Lung (tissue), 12 donors: Measurements from ENCODE around the gene SLMAP. TPM values are rescaled to one million over a fixed set of nuclear protein-coding genes. Genes with fewer than 3 reads are reported as not detected.

Experiments used
- ATAC-seq: fragments of 200-7000 bp; cut with Tn5 transposase; one replicate; pipeline ENCODE4 v1.9.1; 2020; ENCODE audit warnings: moderate number of reproducible peaks; ENCODE audit not compliant: insufficient read depth, low FRiP score
- DNase-seq, 3 donors: peaks; one replicate each; pipeline ENCODE4 v3.0.0-alpha.2; 2013 to 2017
- H3K27ac ChIP-seq, 2 donors: one replicate each; pipeline ENCODE4 v1.5.1; 2013; ENCODE audit warnings: mild to moderate bottlenecking in 2 of 2, moderate library complexity in 2 of 2, control low read depth in 1 of 2, inconsistent platforms in 1 of 2, low read depth in 1 of 2, low read length in 1 of 2
- H3K27me3 ChIP-seq, 3 donors: one replicate each; pipeline ENCODE4 v1.5.1; 2013; ENCODE audit warnings: low read length in 2 of 3; ENCODE audit not compliant: control insufficient read depth in 3 of 3, insufficient read depth in 3 of 3
- H3K36me3 ChIP-seq, 4 donors: one replicate each; pipeline ENCODE4 v1.5.1; 2013; ENCODE audit warnings: low read length in 4 of 4, mild to moderate bottlenecking in 1 of 4, moderate library complexity in 1 of 4; ENCODE audit not compliant: control insufficient read depth in 4 of 4, insufficient read depth in 4 of 4
- H3K4me1 ChIP-seq, 5 donors: one replicate each; pipeline ENCODE4 v1.5.1; 2013; ENCODE audit warnings: low read length in 5 of 5, mild to moderate bottlenecking in 2 of 5, moderate library complexity in 1 of 5; ENCODE audit not compliant: control insufficient read depth in 5 of 5, insufficient read depth in 5 of 5
- H3K4me3 ChIP-seq: one replicate; pipeline ENCODE4 v1.5.1; 2013; ENCODE audit warnings: mild to moderate bottlenecking, control low read depth, moderate library complexity
- H3K9ac ChIP-seq, 2 donors: one replicate each; pipeline ENCODE4 v1.5.1; 2013; ENCODE audit warnings: low read length in 2 of 2, control low read depth in 1 of 2; ENCODE audit not compliant: insufficient read depth in 1 of 2
- H3K9me3 ChIP-seq, 4 donors: one replicate each; pipeline ENCODE4 v1.5.1; 2013; ENCODE audit warnings: low read length in 3 of 4, mild to moderate bottlenecking in 1 of 4, moderate library complexity in 1 of 4; ENCODE audit not compliant: control insufficient read depth in 4 of 4, insufficient read depth in 3 of 4
- CTCF ChIP-seq: IDR thresholded peaks from 2 replicates; pipeline ENCODE4 v1.5.1; 2012; ENCODE audit warnings: mild to moderate bottlenecking; ENCODE audit errors: control extremely low read depth, extremely low read depth
- WGBS, 2 donors: extraction: QIAGEN DNeasy Blood & Tissue Kit; methylation state at CpG; one replicate each; pipeline ENCODE4 v1.1.7; 2013; 5-methylcytosine and 5-hydroxymethylcytosine counted together
- polyA plus RNA-seq, 2 donors: library from polyadenylated mRNA; stranded (reverse); fragments of 200-250 nt; gene quantifications; one replicate each; pipeline ENCODE4 v1.2.1, GENCODE V29; 2013
- total RNA-seq, 2 donors: library from RNA; depleted of rRNA in 1 of 2; stranded (reverse); fragments of >200 nt in 1 of 2; gene quantifications; one replicate each; pipeline ENCODE4 v1.2.1, GENCODE V29; 2014 to 2021
- donor health status: control.
- donor health status: control.
- donor health status: Bipolar disorder and iron deficiency.
- donor health status: healthy.
- donor health status: DM: yes; HTN: yes; CAD: no.

SLMAP gene
- total and polyA plus RNA-seq, 4 donors = 11.4 to 118 (median 47.2) TPM

GRCh38 chr3:57949344-57949743 lies 193.2 kb downstream of the SLMAP start:
- Histone ChIP-seq H3K27ac (no peak overlapping the region), H3K9ac (no peak overlapping the region), H3K27me3 (no peaks in the 10 kb centered on the region), H3K36me3 (no peaks in the 10 kb centered on the region), H3K4me1 (peaks cover 6 to 14% (median 8%) of the 10 kb centered on the region in 5 donors), H3K9me3 (peaks cover 0 to 3% (median 0%) of the 10 kb centered on the region in 4 donors), H3K4me3 (no peak overlapping the region)
- ATAC-seq (no peak), DNase-seq (no peak)
- no peak for TF ChIP-seq CTCF
- 94 to 95% methylated on average over 5 of the region's 5 CpGs for WGBS, 2 donors

GRCh38 chr3:57949785-57950615 lies 193.9 kb downstream of the SLMAP start:
- peaks cover 0 to 2% (median 0%) of the 10 kb centered on the region in 4 donors for H3K9me3 ChIP-seq
- H3K9ac ChIP-seq = no peak overlapping the region
- no peaks in the 10 kb centered on the region for H3K36me3 ChIP-seq
- H3K4me3 ChIP-seq = no peak overlapping the region
- WGBS, 2 donors = 76 to 83% methylated on average over 7 of the region's 7 CpGs
- TF ChIP-seq CTCF = no peak
- DNase-seq (no peak), ATAC-seq (peak; percentile 17)
- peak overlapping the region in 1 of 2 donors; percentile 65 for H3K27ac ChIP-seq
- no peaks in the 10 kb centered on the region for H3K27me3 ChIP-seq
- peaks cover 6 to 11% (median 8%) of the 10 kb centered on the region in 5 donors for H3K4me1 ChIP-seq

GRCh38 chr3:57951066-57951882 lies 195.2 kb downstream of the SLMAP start:
- no peaks in the 10 kb centered on the region for H3K9me3 ChIP-seq
- ATAC-seq = peak; percentile 80

More at GRCh38 chr3:57951066-57951882, 195.2 kb downstream of the SLMAP start:
- Histone ChIP-seq H3K9ac (no peak overlapping the region), H3K4me1 (peaks cover 6 to 11% (median 8%) of the 10 kb centered on the region in 5 donors), H3K27ac (peak overlapping the region; percentile 88 to 96), H3K27me3 (no peaks in the 10 kb centered on the region), H3K36me3 (no peaks in the 10 kb centered on the region), H3K4me3 (no peak overlapping the region)
- TF ChIP-seq CTCF = no peak
- WGBS, 2 donors = 23 to 31% methylated on average over 8 of the region's 8 CpGs
- DNase-seq = peak in 2 of 3 donors; percentile 46 to 56
